Stimulated activated CD8-positive, alpha-beta memory T cell treated with anti-CD3 and anti-CD28 coated beads, Interleukin-15, amount 100 ng/mL, for 48 hours (primary cell): ENCODE data around the gene SHISA9.

Source experiments
- DNase-seq, 2 donors: peaks; one replicate each; pipeline ENCODE4 v3.0.0-alpha.2; 2020; ENCODE audit warnings: low read depth in 2 of 2

The SHISA9 gene

GRCh38 chr16:13021996-13022395 is 120.6 kb downstream of the SHISA9 start:
- no peak for DNase-seq

GRCh38 chr16:13029786-13030185 is 128.4 kb downstream of the SHISA9 start:
- no peak for DNase-seq

- DNase-seq: no peak
Measured at GRCh38 chr16:13030769-13031168, 129.4 kb downstream of the SHISA9 start.

GRCh38 chr16:13032911-13033310 is 131.5 kb downstream of the SHISA9 start:
- no peak for DNase-seq

GRCh38 chr16:13036600-13036999 is 135.2 kb downstream of the SHISA9 start:
- DNase-seq: no peak

GRCh38 chr16:13038591-13038990 is 137.2 kb downstream of the SHISA9 start:
- DNase-seq: no peak

GRCh38 chr16:13039526-13039925 is 138.1 kb downstream of the SHISA9 start:
- no peak for DNase-seq

- no peak for DNase-seq
Measured at GRCh38 chr16:13041180-13041579, 139.8 kb downstream of the SHISA9 start.

GRCh38 chr16:13041646-13042290 is 140.4 kb downstream of the SHISA9 start:
- no peak for DNase-seq

- DNase-seq: no peak
Measured at GRCh38 chr16:13042291-13042685, 140.9 kb downstream of the SHISA9 start.

GRCh38 chr16:13046061-13046821 is 144.8 kb downstream of the SHISA9 start:
- DNase-seq: no peak

GRCh38 chr16:13047276-13047675 is 145.9 kb downstream of the SHISA9 start:
- no peak for DNase-seq

- DNase-seq: no peak
Measured at GRCh38 chr16:13049688-13050087, 148.3 kb downstream of the SHISA9 start.

GRCh38 chr16:13052431-13052830 is 151.0 kb downstream of the SHISA9 start:
- no peak for DNase-seq

- no peak for DNase-seq
Measured at GRCh38 chr16:13055480-13055879, 154.1 kb downstream of the SHISA9 start.

- DNase-seq: no peak
Measured at GRCh38 chr16:13056607-13057006, 155.2 kb downstream of the SHISA9 start.

GRCh38 chr16:13060932-13061331 is 159.5 kb downstream of the SHISA9 start:
- DNase-seq: no peak

GRCh38 chr16:13061691-13062090 is 160.3 kb downstream of the SHISA9 start:
- no peak for DNase-seq

- no peak for DNase-seq
Measured at GRCh38 chr16:13062219-13062618, 160.8 kb downstream of the SHISA9 start.

GRCh38 chr16:13063457-13063856 is 162.1 kb downstream of the SHISA9 start:
- DNase-seq: no peak

- no peak for DNase-seq
Measured at GRCh38 chr16:13064821-13065220, 163.4 kb downstream of the SHISA9 start.

- DNase-seq: no peak
Measured at GRCh38 chr16:13067648-13068047, 166.2 kb downstream of the SHISA9 start.

- DNase-seq: no peak
Measured at GRCh38 chr16:13068912-13069583, 167.7 kb downstream of the SHISA9 start.
